ENCODE data around the gene PRKCG. TPM values are rescaled to one million over a fixed set of nuclear protein-coding genes. Genes with fewer than 3 reads are reported as not detected.
A peak's percentile ranks its signal among the peaks of the same experiment; 100 is the strongest.

Gene PRKCG
- total RNA-seq, 1 experiment from 2014 or later = 2.8 TPM

GRCh38 chr19:53867225-53868090 is 14.5 kb upstream of the PRKCG start, which contains the start of gene MYADM (continued):
- TF ChIP-seq ZBTB33 (IDR thresholded peaks at IDR 0.05; ENCODE audit: extremely low read depth, insufficient replicate concordance, low read length) = no peak
- peak; percentile 68; the same call in 1 of the 2 replicates for TF ChIP-seq EGR1 (IDR thresholded peaks at IDR 0.05; ENCODE audit: low read depth)

- intact Hi-C loops (cut with micrococcal nuclease) = loop anchor here (5.0 kb wide), 1 partner anchor 114 kb away; no protein-coding TSS in a partner anchor
- Histone ChIP-seq H3K9me2 (ENCODE audit: insufficient read depth) (no peaks in the 10 kb centered on the region), H3K27ac (ENCODE audit: low read depth, low read length) (peak overlapping the region; percentile 80), H3K9me3 (ENCODE audit: control insufficient read depth in 1 of 2, insufficient read depth in 1 of 2, low read depth in 1 of 2, low read length in 2 of 2) (no peaks in the 10 kb centered on the region), H3K4me3 (replicated peaks in 1 of 2; ENCODE audit: low read depth in 1 of 2, low read length in 2 of 2) (peak overlapping the region; percentile 66 to 78), H2AFZ (ENCODE audit: low read depth, low read length, poor library complexity, severe bottlenecking) (no peak overlapping the region), H4K20me1 (ENCODE audit: insufficient read depth) (no peaks in the 10 kb centered on the region), H3K4me2 (ENCODE audit: low read length) (peak overlapping the region; percentile 99), H3K79me2 (ENCODE audit: insufficient read depth, low read length) (peaks cover 30% of the 10 kb centered on the region), H3K9ac (ENCODE audit: low read length) (peak overlapping the region; percentile 95), H3K4me1 (ENCODE audit: control insufficient read depth in 1 of 2, insufficient read depth in 2 of 2, low read length in 2 of 2) (peaks cover 18 to 47% of the 10 kb centered on the region in 2 experiments), H3K27me3 (ENCODE audit: insufficient read depth, low read length) (no peaks in the 10 kb centered on the region), H3K36me3 (ENCODE audit: control insufficient read depth in 1 of 2, insufficient read depth in 2 of 2, low read length in 2 of 2) (peaks cover 5% of the 10 kb centered on the region in 2 experiments; a peak in 2 of 4 replicates)
- RAD21 ChIA-PET (ENCODE audit: low non-redundant PET in 1 of 2, low total read pairs in 2 of 2, uncharacterized antibody in 2 of 2, unreplicated experiment in 2 of 2) = interaction anchor here in 1 of 2 experiments (1.4 kb wide), 1 partner anchor 112 kb away, joined by 5 read pairs; no protein-coding TSS in a partner anchor
- peak; percentile 26 for TF ChIP-seq POLR2AphosphoS5 (IDR thresholded peaks at IDR 0.05; ENCODE audit: low read depth, low read length)
- TF ChIP-seq, protein P1, sequence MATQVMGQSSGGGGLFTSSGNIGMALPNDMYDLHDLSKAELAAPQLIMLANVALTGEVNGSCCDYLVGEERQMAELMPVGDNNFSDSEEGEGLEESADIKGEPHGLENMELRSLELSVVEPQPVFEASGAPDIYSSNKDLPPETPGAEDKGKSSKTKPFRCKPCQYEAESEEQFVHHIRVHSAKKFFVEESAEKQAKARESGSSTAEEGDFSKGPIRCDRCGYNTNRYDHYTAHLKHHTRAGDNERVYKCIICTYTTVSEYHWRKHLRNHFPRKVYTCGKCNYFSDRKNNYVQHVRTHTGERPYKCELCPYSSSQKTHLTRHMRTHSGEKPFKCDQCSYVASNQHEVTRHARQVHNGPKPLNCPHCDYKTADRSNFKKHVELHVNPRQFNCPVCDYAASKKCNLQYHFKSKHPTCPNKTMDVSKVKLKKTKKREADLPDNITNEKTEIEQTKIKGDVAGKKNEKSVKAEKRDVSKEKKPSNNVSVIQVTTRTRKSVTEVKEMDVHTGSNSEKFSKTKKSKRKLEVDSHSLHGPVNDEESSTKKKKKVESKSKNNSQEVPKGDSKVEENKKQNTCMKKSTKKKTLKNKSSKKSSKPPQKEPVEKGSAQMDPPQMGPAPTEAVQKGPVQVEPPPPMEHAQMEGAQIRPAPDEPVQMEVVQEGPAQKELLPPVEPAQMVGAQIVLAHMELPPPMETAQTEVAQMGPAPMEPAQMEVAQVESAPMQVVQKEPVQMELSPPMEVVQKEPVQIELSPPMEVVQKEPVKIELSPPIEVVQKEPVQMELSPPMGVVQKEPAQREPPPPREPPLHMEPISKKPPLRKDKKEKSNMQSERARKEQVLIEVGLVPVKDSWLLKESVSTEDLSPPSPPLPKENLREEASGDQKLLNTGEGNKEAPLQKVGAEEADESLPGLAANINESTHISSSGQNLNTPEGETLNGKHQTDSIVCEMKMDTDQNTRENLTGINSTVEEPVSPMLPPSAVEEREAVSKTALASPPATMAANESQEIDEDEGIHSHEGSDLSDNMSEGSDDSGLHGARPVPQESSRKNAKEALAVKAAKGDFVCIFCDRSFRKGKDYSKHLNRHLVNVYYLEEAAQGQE (IDR thresholded peaks at IDR 0.05; ENCODE audit: low read depth) = no peak
- DNase-seq (ENCODE audit: low read depth, low spot score) (no peak), ATAC-seq (peak; percentile 15; the same call in 1 of the 2 replicates)
- POLR2A ChIA-PET = interaction anchor here (0.6 to 3.1 kb wide), 20 partner anchors 9 to 1786 kb away, joined by 3 to 17 read pairs (median 4); partner anchors contain the start of genes CNOT3, MBOAT7, PRKCG and U2AF2
- CTCF ChIA-PET = interaction anchor here (0.9 to 3.8 kb wide), 7 partner anchors 8 to 162 kb away, joined by 3 to 21 read pairs (median 4); no protein-coding TSS in a partner anchor
- BruUV-seq (replicated peaks) = TSS peak; percentile 33
These were observed 13.7 kb upstream of the PRKCG start for GRCh38 chr19:53868091-53868891.
